ENCODE measurements around the gene CLIP2. TPM values are rescaled to one million over a fixed set of nuclear protein-coding genes. Genes with fewer than 3 reads are reported as not detected.
A peak's percentile ranks its signal among the peaks of the same experiment; 100 is the strongest.
"Not testable (repeated sequence)": the region's sequence is repeated elsewhere in the genome, so short reads cannot be mapped to it uniquely, and the experiment has no call there.

Gene CLIP2
- total RNA-seq, 1 donor from 2014 or later, result 21.9 TPM

DNA sequence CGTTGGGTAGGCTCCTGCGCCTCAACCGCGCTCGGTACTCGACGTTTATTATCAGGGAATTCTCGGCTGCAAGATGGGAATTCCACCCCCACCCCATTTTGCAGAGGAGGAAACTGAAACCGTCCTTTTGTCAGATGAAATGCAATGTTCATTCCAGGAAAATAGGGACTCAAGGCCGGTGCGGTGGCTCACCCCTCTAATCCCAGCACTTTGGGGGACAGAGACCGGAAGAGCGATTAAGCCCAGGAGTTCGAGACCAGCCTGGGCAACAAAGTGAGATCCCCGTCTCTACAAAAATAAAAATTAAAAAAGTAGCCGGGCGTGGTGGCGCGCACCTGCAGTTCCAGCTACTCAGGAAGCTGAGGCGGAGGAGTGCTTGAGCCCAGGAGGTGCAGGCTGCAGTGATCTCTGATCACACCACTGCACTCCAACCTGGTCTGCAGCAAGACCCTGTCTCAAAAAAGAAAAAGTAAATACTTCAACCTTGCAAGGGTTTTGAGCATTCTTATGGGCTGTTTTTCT is 34.3 kb upstream of the CLIP2 start:
- Histone ChIP-seq H3K9ac (ENCODE audit: low read depth in 1 of 3, low read length in 3 of 3) (peak overlapping the region; percentile 84 to 93 (median 90)), H3K27me3 (ENCODE audit: control insufficient read depth in 3 of 3, insufficient read depth in 3 of 3, low read length in 3 of 3) (no peaks in the 10 kb centered on the region), H3K4me1 (ENCODE audit: control insufficient read depth in 3 of 3, insufficient read depth in 3 of 3, low read length in 3 of 3) (peaks cover 13 to 21% (median 18%) of the 10 kb centered on the region in 3 donors), H3K27ac (ENCODE audit: low read depth, low read length) (peak overlapping the region; percentile 89), H3K4me3 (ENCODE audit: low read length in 3 of 3) (peak overlapping the region; percentile 92 to 99 (median 97)), H3K36me3 (ENCODE audit: control insufficient read depth in 3 of 3, insufficient read depth in 3 of 3, low read length in 3 of 3) (peaks cover 11 to 12% (median 11%) of the 10 kb centered on the region in 3 donors), H3K9me3 (ENCODE audit: control insufficient read depth in 3 of 3, low read length in 3 of 3) (no peaks in the 10 kb centered on the region)

DNA sequence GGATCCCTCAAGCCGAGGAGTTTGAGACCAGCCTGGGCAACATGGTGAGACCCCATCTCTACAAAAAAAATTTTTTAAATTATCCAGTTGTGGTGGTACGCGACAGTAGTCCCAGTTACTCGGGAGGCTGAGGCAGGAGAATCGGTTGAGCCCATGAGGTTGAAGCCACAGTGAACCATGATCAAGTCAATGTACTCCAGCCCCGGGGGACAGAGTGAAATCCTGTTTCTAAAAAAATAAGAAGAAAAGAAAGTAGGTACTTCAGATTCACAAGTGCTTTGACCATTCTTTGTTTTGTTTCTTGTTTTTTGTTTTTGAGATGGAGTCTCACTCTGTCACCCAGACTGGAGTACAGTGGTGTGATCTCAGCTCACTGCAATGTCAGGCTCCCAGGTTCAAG is 33.7 kb upstream of the CLIP2 start:
- H3K27ac ChIP-seq (ENCODE audit: low read depth, low read length); H3K9me3 ChIP-seq (ENCODE audit: control insufficient read depth in 3 of 3, low read length in 3 of 3); H3K36me3 ChIP-seq (ENCODE audit: control insufficient read depth in 3 of 3, insufficient read depth in 3 of 3, low read length in 3 of 3); H3K27me3 ChIP-seq (ENCODE audit: control insufficient read depth in 3 of 3, insufficient read depth in 3 of 3, low read length in 3 of 3): not testable (repeated sequence)
- Histone ChIP-seq H3K4me1 (ENCODE audit: control insufficient read depth in 3 of 3, insufficient read depth in 3 of 3, low read length in 3 of 3) (peaks cover 13 to 21% (median 18%) of the 10 kb centered on the region in 3 donors), H3K9ac (ENCODE audit: low read depth in 1 of 3, low read length in 3 of 3) (peak overlapping the region in 1 of 3 donors; percentile 93), H3K4me3 (ENCODE audit: low read length in 3 of 3) (peak overlapping the region in 1 of 3 donors; percentile 97)

DNA sequence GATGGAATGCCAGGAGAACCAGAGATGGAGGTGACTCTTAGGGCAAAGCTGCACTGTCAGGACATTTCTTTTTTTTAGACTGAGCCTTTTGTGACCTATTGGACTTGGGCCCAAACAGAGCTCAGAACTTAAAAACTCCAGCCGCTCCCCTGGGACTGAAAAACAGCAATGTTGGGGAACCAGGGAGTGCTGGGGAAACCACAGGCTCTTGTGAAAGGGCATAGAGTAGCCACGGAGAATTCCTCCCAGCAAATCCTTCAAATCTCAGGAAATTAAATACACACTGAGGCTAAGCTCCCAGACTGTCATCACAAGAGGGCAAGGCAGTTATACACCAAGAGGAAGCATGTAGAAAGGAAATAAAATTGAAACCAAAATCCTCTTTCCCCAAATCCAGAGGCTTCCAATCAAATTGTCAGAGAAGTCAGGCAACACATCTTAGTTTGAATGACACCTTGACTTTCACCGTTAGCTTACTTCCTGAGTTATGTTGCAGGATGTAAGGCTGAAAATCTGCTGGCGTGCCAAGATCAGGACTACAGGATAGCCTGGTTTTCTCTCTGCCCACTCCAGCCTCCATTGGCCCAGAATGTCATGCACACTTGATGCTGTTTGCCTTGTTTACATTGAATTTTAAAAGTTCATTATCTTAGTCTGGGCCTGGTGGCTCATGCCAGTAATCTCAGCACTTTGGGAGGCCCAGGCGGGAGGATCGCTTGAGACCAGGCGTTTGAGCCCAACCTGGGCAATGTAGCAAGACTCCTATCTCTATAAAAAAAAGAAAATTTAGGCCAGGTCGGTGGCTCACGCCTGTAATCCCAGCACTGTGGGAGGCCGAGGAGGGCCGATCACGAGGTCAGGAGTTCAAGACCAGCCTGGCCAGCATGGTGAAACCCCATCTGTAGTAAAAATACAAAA is 32.5 kb upstream of the CLIP2 start:
- H3K9ac ChIP-seq (ENCODE audit: low read depth in 1 of 3, low read length in 3 of 3), result peak overlapping the region in 1 of 3 donors; percentile 38
- H3K27me3 ChIP-seq (ENCODE audit: control insufficient read depth in 3 of 3, insufficient read depth in 3 of 3, low read length in 3 of 3), result no peaks in the 10 kb centered on the region
- H3K4me1 ChIP-seq (ENCODE audit: control insufficient read depth in 3 of 3, insufficient read depth in 3 of 3, low read length in 3 of 3), result peaks cover 13 to 21% (median 18%) of the 10 kb centered on the region in 3 donors
- H3K27ac ChIP-seq (ENCODE audit: low read depth, low read length), result peak overlapping the region; percentile 55
- H3K36me3 ChIP-seq (ENCODE audit: control insufficient read depth in 3 of 3, insufficient read depth in 3 of 3, low read length in 3 of 3), result peaks cover 0 to 3% (median 0%) of the 10 kb centered on the region in 3 donors
- H3K9me3 ChIP-seq (ENCODE audit: control insufficient read depth in 3 of 3, low read length in 3 of 3), result no peaks in the 10 kb centered on the region
- H3K4me3 ChIP-seq (ENCODE audit: low read length in 3 of 3), result no peak overlapping the region

DNA sequence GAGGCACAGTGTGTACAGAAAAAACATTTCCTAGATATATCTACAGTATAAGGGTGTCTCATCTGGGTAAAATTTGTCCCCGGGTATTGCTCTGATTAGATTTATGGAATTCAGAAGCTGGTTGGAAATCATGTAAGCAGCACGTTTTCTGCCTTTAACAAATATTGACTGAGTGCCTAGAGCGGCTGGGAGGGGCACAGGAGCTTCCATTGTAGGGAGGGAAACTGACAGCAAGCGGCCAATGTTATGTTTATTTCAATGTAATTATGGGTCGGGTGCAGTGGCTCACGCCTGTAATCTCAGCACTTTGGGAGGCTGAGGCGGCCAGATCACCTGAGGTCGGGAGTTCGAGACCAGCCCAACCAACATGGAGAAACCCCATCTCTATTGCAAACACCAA is 30.6 kb upstream of the CLIP2 start:
- H3K9me3 ChIP-seq (ENCODE audit: control insufficient read depth in 3 of 3, low read length in 3 of 3), result no peaks in the 10 kb centered on the region
- H3K9ac ChIP-seq (ENCODE audit: low read depth in 1 of 3, low read length in 3 of 3), result no peak overlapping the region
- H3K27me3 ChIP-seq (ENCODE audit: control insufficient read depth in 3 of 3, insufficient read depth in 3 of 3, low read length in 3 of 3), result peaks cover 0 to 6% (median 2%) of the 10 kb centered on the region in 3 donors
- H3K27ac ChIP-seq (ENCODE audit: low read depth, low read length), result no peak overlapping the region
- H3K4me3 ChIP-seq (ENCODE audit: low read length in 3 of 3), result no peak overlapping the region
- H3K4me1 ChIP-seq (ENCODE audit: control insufficient read depth in 3 of 3, insufficient read depth in 3 of 3, low read length in 3 of 3), result peaks cover 5 to 12% (median 9%) of the 10 kb centered on the region in 3 donors
- H3K36me3 ChIP-seq (ENCODE audit: control insufficient read depth in 3 of 3, insufficient read depth in 3 of 3, low read length in 3 of 3), result no peaks in the 10 kb centered on the region

DNA sequence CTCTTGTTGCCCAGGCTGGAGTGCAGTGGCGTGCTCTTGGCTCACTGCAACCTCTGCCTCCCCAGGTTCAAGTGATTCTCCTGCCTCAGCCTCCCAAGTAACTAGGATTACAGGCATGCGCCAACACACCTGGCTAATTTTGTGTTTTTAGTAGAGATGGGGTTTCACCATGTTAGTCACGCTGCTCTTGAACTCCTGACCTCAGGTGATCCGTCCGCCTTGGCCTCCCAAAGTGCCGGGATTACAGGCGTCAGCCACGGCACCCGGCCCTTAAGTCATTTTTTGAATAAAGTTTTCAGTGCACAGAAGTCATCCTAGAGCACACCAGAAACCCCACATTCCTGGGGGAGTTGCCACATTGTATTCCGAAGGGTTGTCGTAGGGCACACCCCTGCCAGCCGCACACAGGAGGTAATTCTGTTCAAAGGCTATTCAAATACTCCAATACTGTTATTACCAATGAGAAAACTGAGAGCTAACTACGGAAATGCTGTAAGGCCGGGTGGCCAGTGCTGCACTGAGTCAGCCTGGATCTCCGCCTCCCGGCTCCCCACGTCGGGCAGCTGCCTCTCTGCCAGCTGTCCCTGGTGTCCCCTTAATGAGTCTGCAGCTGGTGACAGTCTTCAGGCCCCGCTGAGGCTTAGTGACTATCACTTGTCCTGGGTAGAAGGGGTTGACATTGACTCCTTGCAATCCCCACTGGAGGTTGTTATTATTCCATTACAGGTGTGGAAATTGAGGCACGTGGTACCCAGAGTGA is 26.4 kb upstream of the CLIP2 start:
- Histone ChIP-seq H3K27ac (ENCODE audit: low read depth, low read length) (no peak overlapping the region), H3K27me3 (ENCODE audit: control insufficient read depth in 3 of 3, insufficient read depth in 3 of 3, low read length in 3 of 3) (peaks cover 0 to 9% (median 2%) of the 10 kb centered on the region in 3 donors), H3K36me3 (ENCODE audit: control insufficient read depth in 3 of 3, insufficient read depth in 3 of 3, low read length in 3 of 3) (no peaks in the 10 kb centered on the region), H3K4me1 (ENCODE audit: control insufficient read depth in 3 of 3, insufficient read depth in 3 of 3, low read length in 3 of 3) (no peaks in the 10 kb centered on the region), H3K9ac (ENCODE audit: low read depth in 1 of 3, low read length in 3 of 3) (no peak overlapping the region), H3K9me3 (ENCODE audit: control insufficient read depth in 3 of 3, low read length in 3 of 3) (no peaks in the 10 kb centered on the region), H3K4me3 (ENCODE audit: low read length in 3 of 3) (no peak overlapping the region)

DNA sequence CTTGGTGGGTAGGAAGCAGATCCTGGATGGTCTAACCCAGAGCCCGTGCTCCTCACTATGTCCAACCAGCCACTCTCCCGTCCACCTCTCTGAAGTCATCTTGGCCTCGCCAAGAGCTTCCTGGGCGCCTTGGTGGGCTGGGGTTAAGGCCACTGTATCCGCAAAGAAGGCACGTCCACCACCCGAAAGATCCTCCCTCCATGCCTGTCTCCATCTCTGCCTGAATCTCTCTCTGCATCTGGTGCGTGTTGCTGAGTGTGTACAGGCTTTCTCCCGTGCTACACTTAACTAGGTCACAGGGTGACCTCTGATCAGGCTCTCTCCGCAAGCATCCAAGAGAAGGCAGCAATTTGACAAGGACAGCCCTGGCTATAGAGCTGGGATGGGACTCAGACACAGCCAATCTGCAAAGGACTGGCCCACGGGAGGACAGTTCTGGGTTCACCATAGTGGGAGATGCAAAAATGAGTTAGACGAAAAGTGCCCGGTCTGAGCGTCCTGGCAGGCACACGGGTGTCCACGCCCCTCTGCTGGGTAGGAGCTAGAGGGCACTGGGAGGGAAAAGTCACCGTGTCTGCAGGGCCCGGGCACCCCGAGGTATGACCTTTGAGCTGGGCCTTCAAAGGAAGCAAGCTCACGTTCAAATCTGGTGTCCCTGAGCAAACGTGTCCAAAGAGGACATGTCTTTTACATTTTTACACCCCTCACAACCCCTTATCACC is 25.6 kb upstream of the CLIP2 start:
- H3K27ac ChIP-seq (ENCODE audit: low read depth, low read length), result no peak overlapping the region

DNA sequence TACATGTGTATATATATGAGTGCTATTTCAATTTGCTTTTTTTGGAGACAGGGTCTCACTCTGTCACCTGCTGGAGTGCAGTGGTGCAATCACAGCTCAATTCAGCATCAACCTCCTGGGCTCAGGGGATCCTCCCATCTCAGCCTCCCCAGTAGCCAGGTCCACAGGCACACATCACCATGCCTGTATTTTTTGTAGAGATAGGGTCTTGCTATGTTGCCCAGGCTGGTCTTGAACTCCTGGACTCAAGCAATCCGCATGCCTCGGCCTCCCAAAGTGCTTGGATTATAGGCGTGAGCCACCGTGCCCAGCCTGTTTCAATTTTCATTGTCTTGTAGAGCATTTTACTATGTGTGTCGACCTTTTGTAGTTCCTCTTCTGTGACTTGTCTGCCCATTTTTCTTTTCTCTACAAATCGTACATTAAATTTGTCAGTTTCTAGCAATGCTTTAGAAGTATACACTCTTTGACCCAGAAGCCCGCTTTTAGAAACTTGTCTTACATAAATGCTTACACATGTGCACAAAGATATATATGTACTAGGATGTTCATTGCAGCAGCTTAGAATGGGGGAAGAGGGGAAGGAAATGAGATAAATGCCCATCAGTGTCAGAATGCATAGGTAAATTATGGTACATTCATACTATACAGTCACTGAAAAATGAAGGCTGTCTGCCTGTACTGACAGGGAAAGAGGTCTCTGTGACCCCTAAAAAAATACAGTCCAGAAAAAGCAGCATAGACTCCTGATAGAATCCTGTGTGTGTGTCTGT is 22.8 kb upstream of the CLIP2 start:
- Histone ChIP-seq H3K27me3 (ENCODE audit: control insufficient read depth in 3 of 3, insufficient read depth in 3 of 3, low read length in 3 of 3) (peaks cover 0 to 9% (median 2%) of the 10 kb centered on the region in 3 donors), H3K36me3 (ENCODE audit: control insufficient read depth in 3 of 3, insufficient read depth in 3 of 3, low read length in 3 of 3) (no peaks in the 10 kb centered on the region), H3K9me3 (ENCODE audit: control insufficient read depth in 3 of 3, low read length in 3 of 3) (no peaks in the 10 kb centered on the region), H3K4me1 (ENCODE audit: control insufficient read depth in 3 of 3, insufficient read depth in 3 of 3, low read length in 3 of 3) (peaks cover 0 to 3% (median 2%) of the 10 kb centered on the region in 3 donors), H3K27ac (ENCODE audit: low read depth, low read length) (no peak overlapping the region), H3K9ac (ENCODE audit: low read depth in 1 of 3, low read length in 3 of 3) (no peak overlapping the region), H3K4me3 (ENCODE audit: low read length in 3 of 3) (no peak overlapping the region)

More for the DNA sequence above, 25.6 kb upstream of the CLIP2 start:
- H3K9me3 ChIP-seq (ENCODE audit: control insufficient read depth in 3 of 3, low read length in 3 of 3), result no peaks in the 10 kb centered on the region
- H3K36me3 ChIP-seq (ENCODE audit: control insufficient read depth in 3 of 3, insufficient read depth in 3 of 3, low read length in 3 of 3), result no peaks in the 10 kb centered on the region
- H3K4me1 ChIP-seq (ENCODE audit: control insufficient read depth in 3 of 3, insufficient read depth in 3 of 3, low read length in 3 of 3), result no peaks in the 10 kb centered on the region
- H3K9ac ChIP-seq (ENCODE audit: low read depth in 1 of 3, low read length in 3 of 3), result no peak overlapping the region
- H3K27me3 ChIP-seq (ENCODE audit: control insufficient read depth in 3 of 3, insufficient read depth in 3 of 3, low read length in 3 of 3), result peaks cover 0 to 9% (median 2%) of the 10 kb centered on the region in 3 donors
- no peak overlapping the region for H3K4me3 ChIP-seq (ENCODE audit: low read length in 3 of 3)

DNA sequence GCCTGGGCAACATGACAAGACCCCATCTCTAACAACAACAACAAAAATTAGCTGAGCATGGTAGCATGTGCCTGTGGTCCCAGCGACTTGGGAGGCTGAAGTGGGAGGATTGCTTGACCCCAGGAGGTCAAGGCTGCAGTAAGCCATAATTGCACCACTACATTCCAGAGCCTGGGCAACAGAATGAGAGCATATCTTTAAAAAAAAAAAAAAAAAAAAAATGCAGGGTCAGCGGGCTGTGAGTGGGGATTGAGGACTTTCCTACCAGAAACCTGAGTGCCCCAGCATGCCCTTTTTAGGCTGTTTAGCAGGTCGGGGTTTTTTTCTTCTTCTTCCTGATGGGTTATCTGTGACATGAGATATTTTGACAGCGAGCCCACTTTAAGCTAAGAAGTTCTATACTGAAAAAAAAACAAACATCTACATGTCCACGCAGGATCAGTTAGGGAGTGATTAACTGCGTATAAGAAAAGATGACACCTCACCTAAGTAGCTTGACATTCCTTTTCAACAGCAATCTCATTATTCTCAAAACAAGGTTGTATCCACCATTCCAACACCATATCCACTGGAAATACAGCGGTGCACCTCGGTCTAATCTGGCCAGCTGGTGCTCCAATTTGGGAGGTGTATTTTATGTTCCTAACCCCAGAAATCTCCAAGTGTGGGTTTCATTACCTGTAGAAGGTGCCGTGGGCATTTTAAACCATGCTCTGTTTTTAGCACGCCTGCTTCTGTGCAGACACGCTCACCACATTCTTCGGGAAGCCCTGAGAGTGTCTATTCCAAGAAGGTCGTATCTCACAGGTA is 21.2 kb upstream of the CLIP2 start:
- no peaks in the 10 kb centered on the region for H3K9me3 ChIP-seq (ENCODE audit: control insufficient read depth in 3 of 3, low read length in 3 of 3)
- H3K9ac ChIP-seq (ENCODE audit: low read depth in 1 of 3, low read length in 3 of 3), result no peak overlapping the region
- no peaks in the 10 kb centered on the region for H3K36me3 ChIP-seq (ENCODE audit: control insufficient read depth in 3 of 3, insufficient read depth in 3 of 3, low read length in 3 of 3)
- H3K4me3 ChIP-seq (ENCODE audit: low read length in 3 of 3), result no peak overlapping the region
- peaks cover 0 to 9% (median 2%) of the 10 kb centered on the region in 3 donors for H3K27me3 ChIP-seq (ENCODE audit: control insufficient read depth in 3 of 3, insufficient read depth in 3 of 3, low read length in 3 of 3)
- H3K4me1 ChIP-seq (ENCODE audit: control insufficient read depth in 3 of 3, insufficient read depth in 3 of 3, low read length in 3 of 3), result peaks cover 0 to 10% (median 7%) of the 10 kb centered on the region in 3 donors
- no peak overlapping the region for H3K27ac ChIP-seq (ENCODE audit: low read depth, low read length)

All from skeletal muscle tissue (tissue), 4 donors.